Stomach (tissue), 9 donors: Measurements from ENCODE around the gene TMIGD2. TPM values are rescaled to one million over a fixed set of nuclear protein-coding genes. Genes with fewer than 3 reads are reported as not detected.

Experiments
- DNase-seq, 2 donors: peaks; one replicate each; pipeline versions ENCODE4 v3.0.0 to v3.0.0-alpha.2; 2013 to 2019
- H3K27ac ChIP-seq, 5 donors: fragments of 200-600 bp in 4 of 5; sonication (generic) in 4 of 5; one replicate each; pipeline ENCODE4 v1.5.1; 2013 to 2019; ENCODE audit warnings: mild to moderate bottlenecking in 1 of 5, moderate library complexity in 1 of 5
- H3K27me3 ChIP-seq, 3 donors: fragments of 200-600 bp; sonication (generic); one replicate each; pipeline ENCODE4 v1.5.1; 2017 to 2019; ENCODE audit warnings: mixed run types in 1 of 3
- H3K36me3 ChIP-seq, 4 donors: fragments of 200-600 bp; sonication (generic); 1 replicate in 3 of 4; 2 replicates in 1 of 4; pipeline ENCODE4 v1.5.1; 2016 to 2019
- H3K4me1 ChIP-seq, 4 donors: fragments of 200-600 bp; sonication (generic); one replicate each; pipeline ENCODE4 v1.5.1; 2016 to 2019
- H3K4me3 ChIP-seq, 4 donors: fragments of 200-600 bp; sonication (generic) in 3 of 4; one replicate each; pipeline ENCODE4 v1.5.1; 2016 to 2019; ENCODE audit warnings: mild to moderate bottlenecking in 1 of 4
- H3K9me3 ChIP-seq, 4 donors: fragments of 200-600 bp; sonication (generic); one replicate each; pipeline ENCODE4 v1.5.1; 2016 to 2019
- CTCF ChIP-seq, 7 experiments: fragments of 450-650 bp in 4 of 7; fragments of 200-600 bp in 3 of 7; sonication (generic) in 3 of 7; IDR thresholded peaks; one replicate each; pipeline ENCODE4 v1.5.1; 2016 to 2019; ENCODE audit warnings: antibody characterized with exemption in 7 of 7, control low read depth in 2 of 7, mild to moderate bottlenecking in 1 of 7
- EP300 ChIP-seq: sonication (generic); formaldehyde crosslinking; IDR thresholded peaks from one replicate; pipeline ENCODE4 v1.6.1; 2017; ENCODE audit warnings: antibody characterized with exemption
- POLR2A ChIP-seq, 4 donors: fragments of 450-650 bp; IDR thresholded peaks; one replicate each; pipeline ENCODE4 v1.6.1; 2016; ENCODE audit warnings: antibody characterized with exemption in 4 of 4, control low read depth in 2 of 4, mild to moderate bottlenecking in 1 of 4, moderate library complexity in 1 of 4
- POLR2AphosphoS5 ChIP-seq, 3 donors: sonication (generic); formaldehyde crosslinking; IDR thresholded peaks; one replicate each; pipeline ENCODE4 v1.6.1; 2016; ENCODE audit warnings: antibody characterized with exemption in 3 of 3
- WGBS, 5 donors: extraction: QIAGEN DNeasy Blood & Tissue Kit in 3 of 5; methylation state at CpG; one replicate each; pipeline versions ENCODE4 v1.1.5 to v1.1.7; 2013 to 2018; 5-methylcytosine and 5-hydroxymethylcytosine counted together
- intact Hi-C: fragments of 100-400 bp; cut with DNase I; formaldehyde crosslinking; loops from one replicate; pipeline ENCODE4 v1.15.1; 2023; ENCODE audit warnings: low total_unique reads
- polyA plus RNA-seq, 3 donors: library from polyadenylated mRNA; stranded (reverse); fragments of 200-250 nt; gene quantifications; one replicate each; pipeline ENCODE4 v1.2.3, GENCODE V29; 2013
- total RNA-seq, 5 donors: library from RNA; depleted of rRNA; stranded (reverse); fragments of >200 nt; gene quantifications; one replicate each; pipeline versions ENCODE4 v1.1.0 to v1.2.3, GENCODE V29; 2014 to 2016
- donor health status: healthy with polysubstance abuse.
- donor health status: Bipolar disorder and iron deficiency.
- donor health status: healthy.

TMIGD2 gene
- total and polyA plus RNA-seq, 8 donors: 0.55 to 1.1 TPM; not detected in 6

GRCh38 chr19:4267901-4268815 lies 34.0 kb downstream of the TMIGD2 start:
- 51 to 74% (median 66%) methylated on average over 19 to 30 of the region's 30 CpGs for WGBS, 5 donors
- peaks cover 38 to 94% (median 85%) of the 10 kb centered on the region in 4 donors for H3K36me3 ChIP-seq
- intact Hi-C loops: no loop called here
- no peak overlapping the region for H3K4me3 ChIP-seq
- no peaks in the 10 kb centered on the region for H3K27me3 ChIP-seq
- H3K27ac ChIP-seq: peak overlapping the region; percentile 1 to 82 (median 73)
- no peaks in the 10 kb centered on the region for H3K9me3 ChIP-seq
- TF ChIP-seq POLR2AphosphoS5 (IDR thresholded peaks at IDR 0.05) (peak in 1 of 3 donors; percentile 61), EP300 (no peak)
- peaks cover 0 to 18% (median 11%) of the 10 kb centered on the region in 4 donors for H3K4me1 ChIP-seq
- peak in 1 of 2 donors; percentile 85 for DNase-seq

DNA sequence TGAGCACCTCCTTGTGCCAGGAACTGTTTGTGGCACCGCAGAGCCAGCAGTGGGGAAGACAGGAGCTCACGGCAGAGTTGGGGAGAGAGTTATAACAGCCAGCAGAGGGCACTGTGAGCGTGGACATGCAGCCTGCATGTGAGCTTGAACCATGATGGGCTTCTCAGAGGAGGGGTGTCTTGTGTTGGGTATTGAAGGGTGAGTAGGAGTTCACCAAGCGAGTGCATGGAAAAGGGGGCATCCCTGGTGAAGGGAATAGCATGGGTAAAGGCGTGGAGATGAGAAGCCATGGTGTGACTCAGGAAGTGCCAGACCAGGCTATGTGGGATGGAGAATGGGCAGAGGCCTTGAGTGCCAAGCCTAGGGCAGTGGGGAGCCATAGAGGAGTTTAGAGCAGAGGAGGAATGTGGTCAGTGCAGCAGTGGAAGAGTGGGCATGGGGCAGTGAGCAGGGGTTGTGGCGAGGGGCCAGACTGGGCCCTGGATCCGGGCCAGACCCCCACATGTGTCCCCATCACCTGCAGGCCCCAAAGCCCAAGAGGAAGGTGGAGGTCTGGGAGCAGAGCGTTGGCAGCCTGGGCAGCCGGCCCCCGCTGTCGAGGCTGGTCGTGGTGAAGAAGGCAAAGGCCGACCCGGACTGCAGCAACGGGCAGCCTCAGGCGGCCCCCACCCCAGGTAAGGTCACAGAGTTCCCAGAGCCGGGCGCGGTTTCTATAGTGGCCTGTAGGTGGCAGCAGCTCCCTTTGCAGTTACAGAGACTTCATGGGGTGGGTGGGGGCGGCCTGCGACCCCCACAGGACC lies 34.9 kb downstream of the TMIGD2 start:
- Histone ChIP-seq H3K36me3 (peaks cover 46 to 99% (median 93%) of the 10 kb centered on the region in 4 donors), H3K27ac (peak overlapping the region; percentile 1 to 82 (median 73)), H3K4me1 (peaks cover 0 to 18% (median 11%) of the 10 kb centered on the region in 4 donors), H3K4me3 (no peak overlapping the region), H3K9me3 (no peaks in the 10 kb centered on the region), H3K27me3 (no peaks in the 10 kb centered on the region)
- intact Hi-C loops: no loop called here
- TF ChIP-seq CTCF (IDR thresholded peaks at IDR 0.05) (peak in 5 of 7 experiments; percentile 71 to 81 (median 78)), POLR2A (IDR thresholded peaks at IDR 0.05) (no peak), POLR2AphosphoS5 (IDR thresholded peaks at IDR 0.05) (no peak), EP300 (no peak)
- 41 to 54% (median 44%) methylated on average over 16 to 21 of the region's 21 CpGs for WGBS, 5 donors
- peak; percentile 63 to 64 for DNase-seq

- H3K4me1 ChIP-seq: peaks cover 0 to 18% (median 11%) of the 10 kb centered on the region in 4 donors
- H3K9me3 ChIP-seq: no peaks in the 10 kb centered on the region
- H3K4me3 ChIP-seq: no peak overlapping the region
- no peaks in the 10 kb centered on the region for H3K27me3 ChIP-seq
- intact Hi-C loops: no loop called here
- no peak overlapping the region for H3K27ac ChIP-seq
- 82 to 95% (median 90%) methylated on average over 18 of the region's 18 CpGs for whole genome bisulfite sequencing, 5 donors
- DNase-seq: no peak
- H3K36me3 ChIP-seq: peaks cover 48 to 99% (median 94%) of the 10 kb centered on the region in 4 donors
- TF ChIP-seq POLR2A (IDR thresholded peaks at IDR 0.05): no peak
- no peak for TF ChIP-seq POLR2AphosphoS5 (IDR thresholded peaks at IDR 0.05)
- no peak for TF ChIP-seq EP300
- TF ChIP-seq CTCF (IDR thresholded peaks at IDR 0.05): no peak
These were observed 35.8 kb downstream of the TMIGD2 start for GRCh38 chr19:4266253-4267000.

DNA sequence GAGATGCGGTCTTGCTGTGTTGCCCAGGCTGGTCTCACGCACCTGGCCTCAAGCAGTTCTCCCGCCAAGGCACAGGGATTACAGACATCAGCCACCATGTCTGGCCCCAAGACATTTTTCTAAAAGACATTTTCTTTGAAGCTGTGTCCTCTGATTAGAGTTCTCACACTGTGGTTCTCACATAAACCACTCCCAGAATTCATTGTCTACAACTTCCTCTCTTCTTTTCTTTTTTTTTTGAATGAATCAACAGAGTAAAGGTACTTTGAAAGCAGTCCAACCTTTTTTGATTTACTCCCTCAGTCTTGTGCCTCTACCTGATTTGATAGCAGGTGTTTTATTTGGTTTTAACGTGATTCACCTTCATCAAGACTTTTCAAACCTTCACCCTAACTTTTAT lies 37.4 kb downstream of the TMIGD2 start:
- no peak for DNase-seq
- Histone ChIP-seq H3K9me3 (no peaks in the 10 kb centered on the region), H3K27ac (peak overlapping the region in 1 of 5 donors; percentile 26), H3K27me3 (no peaks in the 10 kb centered on the region), H3K4me1 (peaks cover 0 to 18% (median 11%) of the 10 kb centered on the region in 4 donors), H3K4me3 (no peak overlapping the region), H3K36me3 (peaks cover 55 to 100% (median 94%) of the 10 kb centered on the region in 4 donors)
- intact Hi-C loops: no loop called here
- TF ChIP-seq EP300: no peak
- TF ChIP-seq POLR2AphosphoS5 (IDR thresholded peaks at IDR 0.05): no peak
- no peak for TF ChIP-seq POLR2A (IDR thresholded peaks at IDR 0.05)
- no peak for TF ChIP-seq CTCF (IDR thresholded peaks at IDR 0.05)
- whole genome bisulfite sequencing, 5 donors: 46 to 60% (median 54%) methylated on average over 4 of the region's 4 CpGs
